Kidney (tissue), 14 donors: ENCODE data around the gene PDE10A. TPM values are rescaled to one million over a fixed set of nuclear protein-coding genes. Genes with fewer than 3 reads are reported as not detected.
"Not testable (repeated sequence)": the region's sequence is repeated elsewhere in the genome, so short reads cannot be mapped to it uniquely, and the experiment has no call there.

Source experiments
- DNase-seq, 5 donors: peaks; one replicate each; pipeline ENCODE4 v3.0.0-alpha.2; 2013 to 2020
- FAIRE-seq: peaks from 2 replicates; lab custom pipeline; 2012; peaks lifted over from hg19 to GRCh38; lab: Jason Lieb, UNC
- H3K27ac ChIP-seq, 2 donors: one replicate each; pipeline ENCODE4 v1.7.0; 2013; ENCODE audit warnings: low read depth in 2 of 2, low read length in 2 of 2, inconsistent platforms in 1 of 2
- H3K27me3 ChIP-seq: one replicate; pipeline ENCODE4 v1.7.1; 2013; ENCODE audit warnings: low read length, inconsistent platforms; ENCODE audit not compliant: control insufficient read depth, insufficient read depth
- H3K36me3 ChIP-seq, 3 donors: one replicate each; pipeline versions ENCODE4 v1.7.0 to v1.7.1; 2013; ENCODE audit warnings: low read length in 3 of 3, control low read depth in 1 of 3, inconsistent platforms in 1 of 3; ENCODE audit not compliant: insufficient read depth in 3 of 3, control insufficient read depth in 2 of 3
- H3K4me1 ChIP-seq, 3 donors: one replicate each; pipeline versions ENCODE4 v1.7.0 to v1.7.1; 2013; ENCODE audit warnings: low read length in 3 of 3, inconsistent platforms in 1 of 3, low read depth in 1 of 3; ENCODE audit not compliant: control insufficient read depth in 2 of 3, insufficient read depth in 2 of 3
- H3K4me3 ChIP-seq, 3 donors: one replicate each; pipeline versions ENCODE4 v1.7.0 to v1.8.1; 2013; ENCODE audit warnings: low read length in 3 of 3, control low read depth in 1 of 3, inconsistent platforms in 1 of 3
- H3K9ac ChIP-seq, 3 donors: one replicate each; pipeline versions ENCODE4 v1.7.0 to v1.7.1; 2013; ENCODE audit warnings: low read length in 3 of 3, control low read depth in 1 of 3, inconsistent platforms in 1 of 3
- H3K9me3 ChIP-seq, 3 donors: one replicate each; pipeline versions ENCODE4 v1.7.0 to v1.7.1; 2013; ENCODE audit warnings: low read length in 3 of 3, control low read depth in 1 of 3, inconsistent platforms in 1 of 3; ENCODE audit not compliant: control insufficient read depth in 2 of 3, insufficient read depth in 1 of 3
- intact Hi-C: fragments of 100-400 bp; cut with DNase I; formaldehyde crosslinking; loops from one replicate; pipeline ENCODE4 v1.11.1; 2022
- polyA plus RNA-seq: library from polyadenylated mRNA; stranded (reverse); fragments of 350-450 nt; fragmentation: Illumina TruSeq; extraction: RNeasy Lipid Tissue Mini Kit (QIAGEN cat#74804); gene quantifications from one replicate; pipeline ENCODE4 v1.2.3, GENCODE V29; 2014; ENCODE audit warnings: low read depth, low replicate concordance; ENCODE audit not compliant: insufficient read depth
- total RNA-seq: library from RNA; stranded (reverse); fragmentation: NEBNext Ultra II Directional; extraction: Animal tissue kit (Norgen Biotek cat#: 25700); gene quantifications from one replicate; pipeline ENCODE4 v1.2.1, GENCODE V29; 2021
- TF ChIP-seq, protein P1 (sequence below): IDR thresholded peaks from 3 replicates; pipeline ENCODE4 v1.5.1; 2012; ENCODE audit warnings: mild to moderate bottlenecking, moderate library complexity, borderline replicate concordance; ENCODE audit not compliant: insufficient read depth; ENCODE audit errors: extremely low read depth
- donor health status: control.
- donor health status: control.
- donor health status: control.
- donor health status: control.
- donor health status: control.
- donor health status: DM: yes; HTN: yes; CAD: no.
- donor health status: Normal renal cell carcinoma (clear cell type).

Gene PDE10A
- total and polyA plus RNA-seq, 2 donors from 2014 or later: 4.8 to 23.1 TPM

DNA sequence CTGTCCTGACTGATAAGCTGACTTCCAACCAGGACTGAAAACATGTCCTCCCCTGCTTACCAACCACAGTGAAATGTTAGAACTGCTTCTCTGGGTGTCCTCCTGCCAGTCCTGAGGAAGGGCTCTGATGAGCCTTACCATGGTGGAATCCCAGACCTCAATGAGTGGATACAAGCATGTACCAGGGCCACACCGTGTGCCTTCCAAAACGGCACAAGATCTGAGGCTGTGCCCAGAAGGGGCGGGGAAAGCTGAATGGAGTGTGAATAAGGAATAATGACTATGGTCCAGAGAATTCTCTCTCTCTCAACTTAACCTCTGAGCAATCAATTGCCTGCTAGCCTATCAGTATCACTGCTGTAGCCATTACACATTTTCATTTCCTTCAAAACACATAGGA lies 51.7 kb downstream of the PDE10A start:
- Histone ChIP-seq H3K27me3 (no peaks in the 10 kb centered on the region), H3K36me3 (no peaks in the 10 kb centered on the region), H3K9me3 (no peaks in the 10 kb centered on the region), H3K9ac (no peak overlapping the region), H3K27ac (no peak overlapping the region), H3K4me1 (peaks cover 0 to 4% (median 0%) of the 10 kb centered on the region in 3 donors), H3K4me3 (no peak overlapping the region)
- DNase-seq (no peak), FAIRE-seq (no peak)
- TF ChIP-seq, protein P1, sequence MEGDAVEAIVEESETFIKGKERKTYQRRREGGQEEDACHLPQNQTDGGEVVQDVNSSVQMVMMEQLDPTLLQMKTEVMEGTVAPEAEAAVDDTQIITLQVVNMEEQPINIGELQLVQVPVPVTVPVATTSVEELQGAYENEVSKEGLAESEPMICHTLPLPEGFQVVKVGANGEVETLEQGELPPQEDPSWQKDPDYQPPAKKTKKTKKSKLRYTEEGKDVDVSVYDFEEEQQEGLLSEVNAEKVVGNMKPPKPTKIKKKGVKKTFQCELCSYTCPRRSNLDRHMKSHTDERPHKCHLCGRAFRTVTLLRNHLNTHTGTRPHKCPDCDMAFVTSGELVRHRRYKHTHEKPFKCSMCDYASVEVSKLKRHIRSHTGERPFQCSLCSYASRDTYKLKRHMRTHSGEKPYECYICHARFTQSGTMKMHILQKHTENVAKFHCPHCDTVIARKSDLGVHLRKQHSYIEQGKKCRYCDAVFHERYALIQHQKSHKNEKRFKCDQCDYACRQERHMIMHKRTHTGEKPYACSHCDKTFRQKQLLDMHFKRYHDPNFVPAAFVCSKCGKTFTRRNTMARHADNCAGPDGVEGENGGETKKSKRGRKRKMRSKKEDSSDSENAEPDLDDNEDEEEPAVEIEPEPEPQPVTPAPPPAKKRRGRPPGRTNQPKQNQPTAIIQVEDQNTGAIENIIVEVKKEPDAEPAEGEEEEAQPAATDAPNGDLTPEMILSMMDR: no peak
- intact Hi-C loops: no loop called here

- FAIRE-seq, H3K9me3 ChIP-seq, H3K36me3 ChIP-seq, H3K4me1 ChIP-seq, H3K9ac ChIP-seq, DNase-seq, H3K27ac ChIP-seq, H3K27me3 ChIP-seq, H3K4me3 ChIP-seq, intact Hi-C loops: not testable (repeated sequence)
Observed at GRCh38 chr6:165608577-165608976, 54.5 kb downstream of the PDE10A start.

GRCh38 chr6:165606740-165607008 lies 56.4 kb downstream of the PDE10A start:
- H3K27ac ChIP-seq: peak overlapping the region; percentile 34 to 44
- intact Hi-C loops: no loop called here
- FAIRE-seq: no peak
- peak in 1 of 5 donors; percentile 30 for DNase-seq
- H3K4me3 ChIP-seq: peak overlapping the region in 2 of 3 donors; percentile 40 to 47
- H3K9me3 ChIP-seq: no peaks in the 10 kb centered on the region
- H3K27me3 ChIP-seq: no peaks in the 10 kb centered on the region
- TF ChIP-seq, protein P1: no peak
- no peak overlapping the region for H3K9ac ChIP-seq
- H3K4me1 ChIP-seq: peaks cover 0 to 7% (median 0%) of the 10 kb centered on the region in 3 donors
- H3K36me3 ChIP-seq: no peaks in the 10 kb centered on the region

GRCh38 chr6:165605901-165606739 lies 56.9 kb downstream of the PDE10A start:
- DNase-seq: peak in 4 of 5 donors; percentile 53 to 86 (median 66)
- Histone ChIP-seq H3K27ac (peak overlapping the region; percentile 34 to 44), H3K9me3 (no peaks in the 10 kb centered on the region), H3K4me1 (peaks cover 0 to 7% (median 0%) of the 10 kb centered on the region in 3 donors), H3K4me3 (peak overlapping the region in 2 of 3 donors; percentile 40 to 47), H3K9ac (peak overlapping the region in 2 of 3 donors; percentile 17 to 34), H3K36me3 (no peaks in the 10 kb centered on the region), H3K27me3 (no peaks in the 10 kb centered on the region)
- intact Hi-C loops: no loop called here
- FAIRE-seq: peak; percentile 86
- TF ChIP-seq, protein P1: no peak
